HUDEP-2 (cell line): ENCODE data around the gene GPR148.

Source experiments
- DNase-seq, 76 experiments: peaks; one replicate each; lab custom pipeline; 2025; ENCODE audit not compliant: unreplicated experiment in 76 of 76; lab: John Stamatoyannopoulos, UW

The GPR148 gene

DNA sequence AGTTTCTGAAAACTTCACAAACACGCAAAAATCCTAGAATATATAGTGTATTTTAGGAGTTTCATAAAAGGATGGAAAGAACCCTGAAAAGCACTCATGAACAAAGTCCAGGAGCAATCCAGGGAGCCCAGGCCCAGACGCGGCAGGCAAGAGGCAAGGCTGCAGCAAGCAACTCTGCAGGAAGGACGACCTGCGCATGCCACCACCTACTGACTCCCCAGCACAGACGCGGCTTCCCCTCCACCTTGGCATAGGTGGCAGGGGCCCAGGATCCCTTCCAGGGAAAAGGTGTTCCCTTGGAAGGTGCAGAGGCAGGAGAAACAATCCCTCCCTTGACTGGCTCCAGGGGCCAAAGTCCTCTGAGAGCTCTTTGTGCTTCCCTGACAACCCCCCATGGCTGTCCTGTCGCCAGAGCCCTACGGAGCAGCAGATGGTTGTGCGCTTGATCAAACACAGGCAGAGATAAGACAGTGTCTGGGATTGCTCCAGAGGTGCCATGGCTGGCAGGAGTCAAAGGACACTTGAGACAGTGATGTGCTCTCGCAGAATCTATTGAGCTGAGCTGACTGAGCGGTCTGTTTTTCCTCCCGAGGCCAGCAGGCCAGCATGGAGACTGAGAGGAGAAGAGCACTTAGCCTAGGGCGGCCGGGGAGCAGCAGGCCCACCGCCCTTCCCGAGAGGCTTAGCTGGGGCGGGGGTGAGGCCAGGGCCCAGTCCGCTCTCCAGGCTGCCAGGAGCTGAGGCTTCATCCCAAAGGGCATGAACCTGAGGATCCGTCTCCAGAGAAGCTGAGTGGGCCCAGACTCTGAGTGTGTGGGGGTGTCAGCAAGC lies 15.6 kb downstream of the GPR148 start:
- no peak for DNase-seq

DNA sequence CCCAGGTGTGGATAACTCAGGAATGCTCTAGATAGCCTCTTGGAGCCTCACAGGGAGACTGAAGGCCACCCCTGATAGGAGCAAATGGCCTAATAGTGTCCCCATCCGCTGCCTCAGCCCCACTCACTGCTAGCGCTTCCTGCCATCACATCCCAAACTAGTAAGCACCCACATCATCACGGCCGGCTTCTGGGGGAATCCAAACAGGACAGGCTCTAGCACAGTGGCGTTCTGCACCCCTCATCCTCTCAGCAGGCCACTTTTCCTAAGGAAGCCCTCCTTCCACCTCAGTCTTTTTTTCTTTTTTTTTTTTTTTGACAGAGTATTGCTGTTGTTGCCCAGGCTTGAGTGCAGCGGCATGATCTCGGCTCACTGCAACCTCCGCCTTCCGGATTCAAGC lies 20.2 kb downstream of the GPR148 start:
- DNase-seq = no peak

DNA sequence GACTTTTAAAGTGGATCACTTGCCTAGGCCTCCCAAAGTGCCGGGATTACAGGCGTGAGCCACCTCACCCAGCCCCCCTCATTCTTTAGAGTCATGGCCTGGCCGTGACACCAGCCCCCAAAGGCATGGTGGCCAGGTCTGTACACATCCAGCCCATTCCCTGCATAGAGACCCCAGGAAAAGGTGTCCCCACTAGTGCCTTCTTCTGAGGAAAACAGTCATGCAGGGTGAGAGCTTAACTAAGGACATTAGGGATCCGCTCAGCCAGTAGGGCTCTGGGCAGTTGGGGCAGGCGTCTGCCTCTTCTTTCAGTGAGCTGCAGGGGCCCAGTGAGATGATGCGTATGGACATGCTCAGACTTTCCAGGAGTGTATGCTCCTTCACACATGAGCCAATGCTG lies 20.8 kb downstream of the GPR148 start:
- DNase-seq = no peak

DNA sequence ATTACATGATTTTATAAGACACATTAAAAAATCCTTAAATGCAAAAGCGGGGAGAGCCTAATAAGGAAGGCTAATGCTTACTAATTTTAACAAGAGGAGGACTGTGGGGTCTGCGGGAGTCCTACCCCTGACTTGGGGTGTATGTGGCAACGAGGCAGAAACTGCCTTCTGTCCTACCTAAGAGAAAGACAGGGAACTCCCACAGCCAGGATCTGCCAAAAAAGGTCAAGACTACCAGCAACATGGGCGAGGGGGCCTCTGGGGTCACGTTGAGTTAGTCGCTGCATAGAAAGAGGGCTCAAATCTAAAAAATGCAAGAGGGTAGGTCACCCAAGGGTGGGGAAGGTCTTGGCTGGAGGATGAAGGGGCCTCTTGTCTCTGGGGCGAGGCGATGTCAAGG lies 25.9 kb downstream of the GPR148 start:
- no peak for DNase-seq

DNA sequence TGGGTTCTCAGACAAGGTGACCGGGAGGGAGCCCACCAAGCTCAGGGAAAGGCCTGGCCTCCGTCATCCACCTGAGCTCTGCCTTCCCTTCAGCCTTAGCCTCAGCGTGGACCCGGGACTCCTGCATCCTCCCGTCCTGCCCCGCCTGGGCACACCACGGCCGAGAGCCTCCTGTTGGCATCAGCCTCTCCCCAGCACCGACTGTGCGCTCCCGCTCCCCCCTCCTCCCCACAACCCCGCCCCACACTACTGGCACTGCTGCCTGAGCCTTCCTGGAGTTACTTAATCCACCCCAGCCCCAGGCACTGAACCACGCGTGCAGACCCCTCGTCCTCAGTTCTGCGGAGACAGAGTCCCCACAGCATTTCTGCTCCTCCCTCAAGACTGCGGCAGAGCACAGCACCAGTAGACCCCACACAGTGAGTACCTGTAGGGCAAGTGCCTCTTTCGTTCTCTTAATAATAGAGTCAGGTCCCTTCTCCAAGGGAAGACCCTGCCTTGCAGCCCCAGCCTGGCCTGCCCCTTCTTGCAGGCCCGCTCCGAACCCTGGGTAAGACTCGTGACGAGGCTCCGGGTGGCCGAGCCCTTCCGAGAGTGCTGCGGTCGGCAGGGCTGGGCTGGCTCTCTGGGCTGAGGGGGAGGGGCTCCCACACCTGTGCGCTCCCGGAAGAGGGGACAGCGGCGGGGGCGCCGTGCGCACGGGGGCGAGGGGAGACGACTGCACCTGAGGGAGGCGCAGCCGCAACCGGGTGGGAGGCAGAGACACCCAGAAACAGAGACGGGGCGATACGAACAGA lies 26.6 kb downstream of the GPR148 start, which contains the start of gene AMER3:
TSS of gene AMER3 (plus strand) at position 285 of the 797 bp plus-strand sequence. CDS start 6,533 bp downstream, outside the sequence.
- DNase-seq = no peak

DNA sequence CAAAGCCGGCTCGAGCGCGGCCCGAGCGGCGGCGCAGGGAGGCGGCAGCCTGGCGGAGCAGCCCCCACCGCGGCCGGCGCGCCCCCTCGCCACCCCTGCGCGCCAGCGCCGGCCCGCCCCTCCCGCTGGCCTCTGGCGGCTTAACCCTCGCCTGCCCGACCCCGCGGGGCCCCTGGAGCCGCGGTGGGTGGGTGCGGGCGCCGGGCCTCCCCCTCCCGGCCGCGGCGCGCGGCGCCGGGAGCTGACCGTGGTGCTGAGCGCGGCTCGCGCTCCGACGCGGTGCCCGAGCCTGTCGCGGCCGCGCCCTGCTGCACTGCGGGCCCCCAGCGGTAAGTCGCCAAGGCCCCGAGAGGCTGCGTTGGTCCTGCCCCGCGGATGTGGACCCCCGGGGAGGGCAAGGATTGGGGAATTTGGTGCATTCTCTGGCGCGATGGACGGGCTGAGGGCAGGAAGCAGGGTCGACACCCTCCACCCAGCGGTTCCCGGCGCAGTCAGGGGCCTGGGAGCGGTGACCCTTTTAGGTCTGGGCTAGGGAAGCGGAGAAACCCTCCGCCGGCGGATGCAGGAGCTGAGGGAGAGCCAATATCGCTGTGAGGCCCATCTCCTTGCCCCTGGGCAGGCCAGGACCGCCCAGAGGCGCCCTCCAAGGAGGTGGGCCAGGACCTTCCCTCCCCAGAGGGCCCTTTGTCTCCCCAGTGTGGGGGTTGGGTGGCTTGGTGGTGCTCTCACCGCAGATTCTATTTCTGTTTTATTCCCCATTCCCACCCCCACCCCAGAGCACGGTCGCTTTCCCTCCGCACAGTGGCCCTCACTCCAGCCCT lies 27.4 kb downstream of the GPR148 start:
- DNase-seq = peak in 5 of 76 experiments; percentile 3 to 6 (median 4)

DNA sequence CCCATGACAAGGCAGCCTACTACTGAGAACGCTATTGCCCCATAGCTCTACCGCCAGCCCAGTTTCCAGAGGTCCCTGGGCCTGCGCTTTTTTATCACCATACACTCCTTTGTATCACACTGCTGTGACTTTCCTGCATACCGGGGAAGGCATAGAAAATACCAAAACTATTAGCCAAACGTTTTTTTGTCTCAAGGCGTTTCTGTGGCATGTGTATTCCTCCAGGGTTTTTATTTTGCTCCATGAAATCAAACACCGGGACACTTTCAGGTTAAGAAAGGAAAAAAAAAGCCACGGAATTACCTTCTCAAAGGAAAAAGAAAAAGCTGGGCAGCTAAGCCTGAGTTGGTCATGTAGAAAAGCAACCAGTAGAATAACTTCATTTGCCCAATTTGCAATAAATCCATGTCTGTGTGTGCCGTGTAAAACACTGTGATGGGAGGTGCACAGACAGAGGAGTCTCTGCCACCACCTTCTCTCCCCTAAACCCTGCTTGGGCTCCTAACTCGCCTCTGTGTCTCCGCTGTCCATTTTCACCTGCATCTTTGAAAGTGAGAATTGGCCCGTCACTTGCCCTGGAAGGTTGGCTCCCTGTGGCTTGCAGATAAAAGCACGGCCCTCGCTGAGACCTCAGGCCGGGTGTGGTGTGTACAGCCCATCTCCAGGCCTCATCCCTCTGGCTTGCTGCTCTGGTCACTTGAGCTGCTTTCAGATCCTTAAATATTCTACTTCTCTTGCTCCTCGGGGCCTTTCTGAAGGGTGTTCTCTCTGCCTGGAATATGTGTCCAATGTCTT lies 28.2 kb downstream of the GPR148 start:
- DNase-seq = no peak

DNA sequence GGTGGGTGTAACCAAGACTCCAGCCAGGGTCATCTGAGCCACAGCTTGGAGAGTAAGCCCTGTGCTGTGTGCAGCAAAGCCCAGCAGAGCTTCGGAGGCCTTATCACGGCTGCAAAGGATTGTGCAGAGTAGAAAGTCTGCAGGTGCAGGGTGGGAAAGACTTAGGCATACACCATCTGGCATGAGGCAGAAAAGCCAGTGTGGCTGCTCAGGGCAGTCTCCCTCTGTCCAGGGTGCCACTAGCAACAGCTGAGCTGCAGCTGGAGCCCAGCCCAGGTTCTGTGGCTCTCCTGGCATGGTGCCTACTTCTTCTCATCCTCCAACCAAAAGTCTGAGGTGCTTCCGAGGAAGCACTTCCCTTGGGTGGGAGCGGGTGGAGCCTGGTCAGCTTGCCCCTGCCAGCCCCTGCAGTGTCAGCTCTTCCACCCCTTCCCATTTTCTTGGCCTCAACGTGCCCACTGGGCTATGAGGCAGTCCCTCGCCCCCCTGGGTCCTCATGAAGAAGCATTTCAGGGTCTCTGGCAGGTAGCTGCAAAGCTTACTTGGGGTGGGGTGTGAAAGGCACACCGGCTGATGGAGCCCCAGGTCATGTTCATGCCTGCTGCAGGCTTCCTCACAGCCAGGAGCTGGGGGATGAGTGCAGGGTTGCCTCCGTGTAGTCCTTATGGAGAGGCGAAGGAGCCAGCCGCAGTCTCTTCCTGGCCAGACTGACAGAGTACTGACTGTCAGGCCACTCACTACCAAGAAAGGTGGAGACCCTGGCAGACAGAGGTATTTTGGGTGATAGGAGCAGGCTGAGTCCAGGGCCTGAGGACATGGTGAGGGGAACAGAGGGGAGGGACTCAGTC lies 31.3 kb downstream of the GPR148 start:
- DNase-seq = peak in 6 of 76 experiments; percentile 2 to 35 (median 16)

DNA sequence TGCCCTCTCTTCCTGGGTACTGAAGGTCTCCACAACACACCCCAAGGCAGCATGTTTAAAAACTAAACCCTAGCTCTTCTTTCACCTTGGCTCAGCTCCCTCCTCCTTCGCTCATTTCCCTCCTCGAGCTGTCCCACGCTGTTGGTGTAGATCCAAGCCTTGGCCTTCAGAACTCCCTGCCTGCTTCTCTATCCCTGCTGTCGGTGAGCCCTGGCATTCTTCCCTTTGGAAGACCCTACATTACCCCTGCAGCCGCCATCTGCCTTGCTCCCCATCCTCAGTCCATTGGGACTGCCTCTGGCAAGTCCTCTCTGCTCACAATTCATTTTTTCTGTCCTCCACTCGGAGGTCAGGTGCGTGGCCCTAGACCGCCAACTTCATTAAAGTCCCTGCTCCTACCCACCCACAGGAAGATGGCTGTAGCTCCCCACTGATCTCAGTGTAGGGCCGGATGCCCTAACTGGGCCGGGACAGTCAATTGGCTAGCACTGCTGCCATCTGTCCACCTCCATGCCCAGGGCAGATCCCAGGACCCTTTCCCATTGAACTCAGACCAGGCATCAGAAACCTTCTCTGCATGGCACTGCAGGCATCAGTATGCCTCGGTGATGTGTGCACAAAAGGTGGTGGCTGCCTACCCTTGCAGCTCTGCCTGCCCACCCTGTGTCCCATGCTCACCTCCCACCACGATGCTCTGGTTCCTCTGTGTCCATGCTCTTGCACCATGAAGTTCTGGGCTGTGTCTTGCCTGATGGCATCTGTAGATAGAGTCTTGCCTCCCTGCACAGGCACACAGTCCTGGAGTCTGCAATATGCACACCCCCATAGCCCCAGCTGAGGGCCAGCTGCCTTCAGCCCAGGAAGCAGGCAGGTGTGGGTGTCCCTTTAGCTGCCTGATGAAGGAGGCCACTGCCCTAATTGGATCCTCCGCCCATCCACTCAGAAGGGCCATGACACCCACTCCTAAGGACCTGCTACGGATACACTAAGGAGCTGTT lies 32.2 kb downstream of the GPR148 start:
- no peak for DNase-seq

DNA sequence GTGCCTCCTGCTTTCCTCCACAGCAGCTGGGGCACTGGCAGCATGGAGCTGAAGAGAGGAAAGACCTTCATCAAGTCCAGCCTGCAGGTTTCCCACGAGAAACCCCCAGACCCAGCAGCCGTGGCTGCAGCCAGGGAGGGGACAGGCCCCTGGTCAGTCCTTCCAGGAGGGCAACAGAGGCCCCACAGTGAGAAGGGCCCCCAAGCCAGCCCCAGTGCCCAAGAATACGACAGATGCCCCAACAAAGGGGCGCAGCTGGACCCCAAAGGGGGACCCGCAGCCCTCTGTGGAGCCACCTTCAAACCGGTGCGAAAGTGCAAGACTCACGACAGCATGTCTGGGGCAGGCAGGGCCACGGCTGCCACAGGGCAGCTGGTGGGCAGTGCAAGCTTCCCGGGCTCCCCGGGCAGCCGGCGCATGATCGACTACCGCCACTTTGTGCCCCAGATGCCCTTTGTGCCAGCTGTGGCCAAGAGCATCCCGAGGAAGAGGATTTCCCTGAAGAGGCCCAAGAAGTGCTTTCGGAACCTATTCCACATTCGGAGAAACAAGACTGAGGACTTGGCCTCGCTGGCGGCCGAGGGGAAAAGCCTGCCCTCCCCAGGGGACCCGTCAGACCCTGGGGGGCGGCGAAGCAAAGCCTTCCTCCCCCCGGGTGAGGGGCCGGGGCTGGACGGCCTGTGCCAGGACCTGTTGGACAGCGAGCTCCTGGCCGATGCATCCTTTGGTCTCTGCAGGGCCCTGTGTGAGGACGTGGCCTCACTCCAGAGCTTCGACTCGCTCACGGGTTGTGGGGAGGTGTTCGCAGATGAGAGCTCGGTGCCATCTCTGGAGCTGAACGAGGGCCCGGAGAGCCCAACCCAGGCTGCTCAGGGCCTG lies 33.4 kb downstream of the GPR148 start:
- DNase-seq = no peak

DNA sequence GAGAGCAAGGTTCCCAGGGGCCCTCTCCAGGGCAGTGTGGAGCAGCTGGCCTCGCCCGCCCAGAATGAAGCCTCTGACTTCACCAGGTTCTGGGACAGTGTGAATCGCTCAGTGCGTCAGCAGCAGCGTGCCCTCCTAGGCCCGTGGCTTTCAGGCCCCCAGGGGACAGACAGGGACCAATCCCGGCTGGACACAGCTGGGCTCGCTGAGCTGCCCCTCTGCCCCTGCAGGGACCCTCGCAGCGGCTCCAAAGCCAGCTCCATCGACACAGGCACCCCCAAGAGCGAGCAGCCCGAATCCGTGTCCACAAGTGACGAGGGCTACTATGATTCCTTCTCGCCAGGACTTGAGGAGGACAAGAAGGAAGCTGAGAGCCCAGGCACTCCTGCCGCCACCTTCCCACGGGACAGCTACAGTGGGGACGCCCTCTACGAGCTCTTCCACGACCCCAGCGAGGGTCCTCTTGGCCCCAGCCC lies 34.1 kb downstream of the GPR148 start:
- no peak for DNase-seq

DNA sequence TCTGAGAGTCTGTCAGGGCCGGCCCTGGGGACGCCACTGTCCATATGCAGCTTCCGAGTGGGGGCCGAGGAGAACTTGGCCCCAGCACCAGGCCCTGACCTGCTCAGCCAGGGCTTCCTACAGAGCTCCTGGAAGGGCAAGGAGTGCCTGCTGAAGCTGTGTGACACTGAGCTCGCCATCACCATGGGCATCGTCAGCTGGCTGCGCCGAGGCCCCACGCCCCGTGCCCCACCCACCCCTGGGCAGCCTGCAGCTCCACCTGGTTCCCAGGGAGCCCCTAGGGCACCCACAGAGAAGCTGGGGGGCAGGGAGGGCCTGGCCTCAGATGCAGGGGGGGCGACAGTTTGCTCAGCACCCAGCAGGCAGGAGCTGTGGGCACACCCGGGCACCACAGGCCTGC lies 34.5 kb downstream of the GPR148 start:
- no peak for DNase-seq

DNA sequence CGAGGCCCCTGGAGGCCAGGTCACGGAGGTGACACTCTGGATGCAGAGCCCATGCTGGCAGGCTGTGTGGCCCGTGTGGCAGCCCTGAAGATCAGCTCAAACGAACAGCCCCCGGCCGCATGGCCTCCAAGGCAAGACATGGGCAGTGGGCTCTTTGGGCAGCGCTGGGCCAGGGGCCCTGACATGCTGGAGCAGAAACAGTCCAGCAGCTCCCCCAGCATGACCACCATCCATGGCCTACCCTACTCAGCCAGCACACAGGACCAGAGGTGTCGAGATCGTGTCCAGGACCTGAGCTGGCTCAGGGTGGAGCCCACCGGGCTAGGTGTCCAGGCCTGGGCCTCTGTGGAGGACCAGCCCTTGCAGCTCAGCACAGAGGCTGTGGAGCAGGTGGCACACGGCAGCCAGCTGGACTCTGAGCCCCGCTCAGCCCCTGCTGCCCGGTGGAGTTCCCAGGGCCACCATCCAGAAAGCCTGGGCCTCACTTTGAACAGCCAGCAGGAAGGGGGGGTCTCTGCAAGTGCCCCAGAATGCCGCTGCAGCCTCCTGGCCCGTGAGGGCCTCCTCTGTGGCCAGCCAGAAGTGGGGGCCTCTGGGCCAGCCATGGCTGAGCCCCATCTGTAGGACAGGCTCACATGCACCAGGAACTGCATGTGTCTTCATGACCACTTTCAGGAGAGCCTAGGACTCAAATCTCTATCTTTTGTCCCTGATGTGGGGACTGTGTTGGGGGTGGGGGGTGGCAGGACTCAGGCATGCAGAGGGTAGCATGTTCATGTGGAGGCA lies 35.4 kb downstream of the GPR148 start:
- DNase-seq = no peak

DNA sequence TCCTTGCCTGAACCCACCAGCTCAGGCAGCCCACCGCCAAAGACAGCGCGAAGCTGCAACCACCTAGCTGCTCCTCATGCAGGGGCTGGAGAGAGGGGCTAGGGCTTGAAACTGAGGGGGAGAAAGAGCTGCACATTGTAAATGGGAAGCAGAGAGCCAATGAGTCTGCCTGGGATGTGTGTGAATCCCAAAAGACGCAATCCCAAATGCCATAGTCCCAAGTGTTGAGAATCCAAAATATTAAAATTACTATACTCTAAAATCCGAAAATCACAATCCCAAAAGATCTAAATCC lies 35.9 kb downstream of the GPR148 start:
- DNase-seq = no peak

DNA sequence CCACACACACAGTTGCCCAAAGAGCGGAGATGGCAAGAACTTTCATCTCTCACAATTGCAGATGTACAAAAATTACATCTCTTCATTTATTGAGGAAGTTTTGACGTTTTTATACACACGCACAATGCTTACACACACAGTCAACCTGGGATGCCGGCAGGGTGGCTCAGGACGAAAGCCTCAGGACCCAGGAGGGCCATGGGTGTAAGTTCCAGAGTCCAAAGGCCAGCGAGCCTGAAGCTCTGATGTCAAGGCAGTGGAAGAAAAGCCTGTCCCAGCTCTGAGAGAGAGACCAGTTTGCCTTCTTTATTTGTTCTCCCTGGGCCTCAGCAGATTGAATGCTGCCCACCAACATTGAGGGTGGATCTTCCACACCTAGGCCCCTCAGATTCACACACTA lies 36.6 kb downstream of the GPR148 start:
- DNase-seq = no peak

DNA sequence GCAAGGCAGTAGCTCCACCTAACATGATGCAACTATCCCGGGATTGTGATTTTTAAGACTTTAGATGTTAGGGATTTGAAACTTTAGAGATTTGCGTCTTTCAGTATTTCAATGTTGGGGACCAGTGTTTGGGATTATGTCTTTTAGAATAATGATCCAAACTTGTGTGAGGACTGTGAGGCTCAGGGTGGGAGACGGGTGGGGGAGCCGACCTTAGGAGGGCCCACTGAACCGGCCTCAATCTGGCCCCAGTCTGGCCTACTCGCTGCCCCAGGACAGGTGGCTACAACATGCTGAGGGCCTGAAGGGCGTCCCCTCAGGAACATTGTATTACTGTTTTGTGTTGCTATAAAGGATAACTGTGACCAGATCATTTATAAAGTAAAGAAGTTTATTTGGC lies 37.2 kb downstream of the GPR148 start:
- no peak for DNase-seq
